HCT116 (cell line): Measurements from ENCODE around the gene CMBL.

Experiments used
- CEBPB ChIP-seq: IDR thresholded peaks from 2 replicates; pipeline ENCODE4 v1.6.1; 2012; ENCODE audit warnings: low read depth
- CTCF ChIP-seq, 3 experiments: fragments of 200-600 bp in 1 of 3; sonication (generic) in 1 of 3; IDR thresholded peaks in 2 of 3; conservative IDR thresholded peaks in 1 of 3; 2 replicates each; pipeline ENCODE4 v1.5.1; 2012 to 2017; ENCODE audit warnings: low read depth in 2 of 3, low read length in 2 of 3, antibody characterized with exemption in 1 of 3, borderline replicate concordance in 1 of 3, control low read depth in 1 of 3, mild to moderate bottlenecking in 1 of 3, mixed read lengths in 1 of 3, mixed run types in 1 of 3, moderate library complexity in 1 of 3; ENCODE audit not compliant: insufficient read depth in 1 of 3
- EZH2 ChIP-seq: fragments of 200-600 bp; sonication (generic); IDR thresholded peaks from 2 replicates; pipeline ENCODE4 v1.6.1; 2017; ENCODE audit warnings: antibody characterized with exemption, mixed run types
- POLR2A ChIP-seq: IDR thresholded peaks from 2 replicates; pipeline ENCODE4 v1.7.0; 2011; ENCODE audit warnings: borderline replicate concordance; ENCODE audit not compliant: insufficient read depth, insufficient read length; ENCODE audit errors: extremely low read depth
- POLR2AphosphoS5 ChIP-seq: IDR thresholded peaks from 2 replicates; pipeline ENCODE4 v1.6.1; 2011; ENCODE audit warnings: mild to moderate bottlenecking, low read depth, low read length, moderate library complexity
- SIN3A ChIP-seq: IDR thresholded peaks from 2 replicates; pipeline ENCODE4 v1.6.1; 2012; ENCODE audit warnings: low read depth
- TCF7L2 ChIP-seq: IDR thresholded peaks from 2 replicates; pipeline ENCODE4 v1.7.0; 2011; ENCODE audit warnings: borderline replicate concordance, inconsistent platforms; ENCODE audit not compliant: insufficient read depth, insufficient read length; ENCODE audit errors: extremely low read depth
- YY1 ChIP-seq: IDR thresholded peaks from 2 replicates; pipeline ENCODE4 v1.6.1; 2011; ENCODE audit warnings: low read length, low read depth, moderate library complexity, mild to moderate bottlenecking; ENCODE audit not compliant: insufficient replicate concordance; ENCODE audit errors: extremely low read depth
- ZNF274 ChIP-seq: fragments of 200-500 bp; sonication (Bioruptor generic); IDR thresholded peaks from 2 replicates; pipeline ENCODE4 v1.6.1; 2014; ENCODE audit warnings: mild to moderate bottlenecking, low read depth, low read length, inconsistent platforms
- TF ChIP-seq, protein P1 (sequence below): IDR thresholded peaks from 2 replicates; pipeline ENCODE4 v1.6.1; 2012; ENCODE audit warnings: low read depth
- TF ChIP-seq, protein P2 (sequence below): IDR thresholded peaks from 2 replicates; pipeline ENCODE4 v1.6.1; 2012

- TF ChIP-seq CTCF (IDR thresholded peaks at IDR 0.05 in 2 of 3, conservative IDR thresholded peaks at IDR 0.05 in 1 of 3; ENCODE audit: borderline replicate concordance in 1 of 3, insufficient read depth in 1 of 3, low read depth in 2 of 3, low read length in 2 of 3) (no peak), POLR2A (no peak), EZH2 (no peak), POLR2AphosphoS5 (no peak), YY1 (no peak), ZNF274 (no peak), SIN3A (no peak), TCF7L2 (no peak), CEBPB (no peak)
- TF ChIP-seq, protein P1, sequence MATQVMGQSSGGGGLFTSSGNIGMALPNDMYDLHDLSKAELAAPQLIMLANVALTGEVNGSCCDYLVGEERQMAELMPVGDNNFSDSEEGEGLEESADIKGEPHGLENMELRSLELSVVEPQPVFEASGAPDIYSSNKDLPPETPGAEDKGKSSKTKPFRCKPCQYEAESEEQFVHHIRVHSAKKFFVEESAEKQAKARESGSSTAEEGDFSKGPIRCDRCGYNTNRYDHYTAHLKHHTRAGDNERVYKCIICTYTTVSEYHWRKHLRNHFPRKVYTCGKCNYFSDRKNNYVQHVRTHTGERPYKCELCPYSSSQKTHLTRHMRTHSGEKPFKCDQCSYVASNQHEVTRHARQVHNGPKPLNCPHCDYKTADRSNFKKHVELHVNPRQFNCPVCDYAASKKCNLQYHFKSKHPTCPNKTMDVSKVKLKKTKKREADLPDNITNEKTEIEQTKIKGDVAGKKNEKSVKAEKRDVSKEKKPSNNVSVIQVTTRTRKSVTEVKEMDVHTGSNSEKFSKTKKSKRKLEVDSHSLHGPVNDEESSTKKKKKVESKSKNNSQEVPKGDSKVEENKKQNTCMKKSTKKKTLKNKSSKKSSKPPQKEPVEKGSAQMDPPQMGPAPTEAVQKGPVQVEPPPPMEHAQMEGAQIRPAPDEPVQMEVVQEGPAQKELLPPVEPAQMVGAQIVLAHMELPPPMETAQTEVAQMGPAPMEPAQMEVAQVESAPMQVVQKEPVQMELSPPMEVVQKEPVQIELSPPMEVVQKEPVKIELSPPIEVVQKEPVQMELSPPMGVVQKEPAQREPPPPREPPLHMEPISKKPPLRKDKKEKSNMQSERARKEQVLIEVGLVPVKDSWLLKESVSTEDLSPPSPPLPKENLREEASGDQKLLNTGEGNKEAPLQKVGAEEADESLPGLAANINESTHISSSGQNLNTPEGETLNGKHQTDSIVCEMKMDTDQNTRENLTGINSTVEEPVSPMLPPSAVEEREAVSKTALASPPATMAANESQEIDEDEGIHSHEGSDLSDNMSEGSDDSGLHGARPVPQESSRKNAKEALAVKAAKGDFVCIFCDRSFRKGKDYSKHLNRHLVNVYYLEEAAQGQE = no peak
- TF ChIP-seq, protein P2, sequence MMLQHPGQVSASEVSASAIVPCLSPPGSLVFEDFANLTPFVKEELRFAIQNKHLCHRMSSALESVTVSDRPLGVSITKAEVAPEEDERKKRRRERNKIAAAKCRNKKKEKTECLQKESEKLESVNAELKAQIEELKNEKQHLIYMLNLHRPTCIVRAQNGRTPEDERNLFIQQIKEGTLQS = no peak
These were observed 63.3 kb downstream of the CMBL start for GRCh38 chr5:10244342-10244944.
